Skeletal muscle tissue (tissue), 5 donors: ENCODE results near the gene LRRTM4. TPM values are rescaled to one million over a fixed set of nuclear protein-coding genes. Genes with fewer than 3 reads are reported as not detected.
"Not testable (repeated sequence)": the region's sequence is repeated elsewhere in the genome, so short reads cannot be mapped to it uniquely, and the experiment has no call there.

ENCODE experiments used
- H3K27ac ChIP-seq: one replicate; pipeline ENCODE4 v1.7.0; 2013; ENCODE audit warnings: mild to moderate bottlenecking, low read depth, low read length, inconsistent platforms
- H3K27me3 ChIP-seq, 3 donors: one replicate each; pipeline ENCODE4 v1.7.0; 2013; ENCODE audit warnings: low read length in 3 of 3; ENCODE audit not compliant: control insufficient read depth in 3 of 3, insufficient read depth in 3 of 3
- H3K36me3 ChIP-seq, 3 donors: one replicate each; pipeline ENCODE4 v1.7.0; 2013; ENCODE audit warnings: low read length in 3 of 3; ENCODE audit not compliant: control insufficient read depth in 3 of 3, insufficient read depth in 3 of 3
- H3K4me1 ChIP-seq, 3 donors: one replicate each; pipeline ENCODE4 v1.7.0; 2013; ENCODE audit warnings: low read length in 3 of 3, mild to moderate bottlenecking in 3 of 3; ENCODE audit not compliant: control insufficient read depth in 3 of 3, insufficient read depth in 3 of 3
- H3K4me3 ChIP-seq, 3 donors: one replicate each; pipeline ENCODE4 v1.7.0; 2013; ENCODE audit warnings: low read length in 3 of 3
- H3K9ac ChIP-seq, 3 donors: one replicate each; pipeline ENCODE4 v1.7.0; 2013; ENCODE audit warnings: low read length in 3 of 3, mild to moderate bottlenecking in 3 of 3, moderate library complexity in 2 of 3, low read depth in 1 of 3
- H3K9me3 ChIP-seq, 3 donors: one replicate each; pipeline ENCODE4 v1.7.0; 2013; ENCODE audit warnings: low read length in 3 of 3; ENCODE audit not compliant: control insufficient read depth in 3 of 3
- small RNA-seq: library from RNA; depleted of rRNA; stranded (forward); fragments of <200 nt; gene quantifications from one replicate; pipeline ENCODE3, GENCODE V24; 2014
- total RNA-seq: library from RNA; depleted of rRNA; stranded (reverse); fragments of >200 nt; gene quantifications from one replicate; pipeline ENCODE4 v1.2.3, GENCODE V29; 2014
- donor health status: Osteomylitis.

LRRTM4 gene
- total RNA-seq, 1 donor from 2014 or later = 1.6 TPM

DNA sequence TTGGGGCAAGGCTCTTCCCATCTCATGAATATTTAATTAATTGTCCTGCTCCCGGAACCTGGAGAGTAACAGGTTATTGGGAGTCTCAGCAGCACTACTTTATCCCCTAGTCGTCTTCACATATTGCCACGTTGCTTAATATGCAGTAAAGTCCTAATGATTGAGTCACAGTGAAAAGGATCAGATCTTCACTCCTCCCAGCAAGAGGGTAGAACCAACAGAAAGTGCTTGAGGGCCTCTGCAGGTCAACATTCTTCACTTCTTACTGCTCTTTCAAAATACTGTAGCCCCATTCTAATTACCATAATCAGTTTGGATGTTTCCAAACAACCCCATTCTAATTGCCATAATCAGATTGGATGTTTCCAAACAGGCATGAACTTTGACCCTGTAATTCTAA is 801.0 kb downstream of the LRRTM4 start:
- Histone ChIP-seq H3K9me3 (no peaks in the 10 kb centered on the region), H3K4me3 (no peak overlapping the region), H3K4me1 (no peaks in the 10 kb centered on the region), H3K36me3 (no peaks in the 10 kb centered on the region), H3K27me3 (no peaks in the 10 kb centered on the region), H3K27ac (no peak overlapping the region), H3K9ac (no peak overlapping the region)

DNA sequence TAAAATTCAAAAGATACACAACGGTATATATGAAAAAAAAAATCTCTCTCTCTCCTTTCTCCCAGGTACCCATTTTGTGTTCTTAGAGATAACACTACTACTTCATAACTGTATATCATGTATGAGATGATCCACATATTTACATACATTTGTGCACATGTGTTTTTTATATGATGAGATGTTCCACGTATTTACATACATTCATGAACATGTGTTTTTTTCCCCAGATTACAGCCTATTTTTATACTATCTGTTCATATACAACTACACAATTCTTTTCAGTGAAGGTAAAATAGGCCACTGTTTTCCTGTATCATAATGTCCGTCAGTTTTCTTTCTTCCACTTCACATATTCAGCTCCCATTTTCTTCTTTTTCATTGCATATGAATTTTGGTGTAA is 808.9 kb downstream of the LRRTM4 start:
- Histone ChIP-seq H3K9ac (no peak overlapping the region), H3K36me3 (no peaks in the 10 kb centered on the region), H3K27me3 (no peaks in the 10 kb centered on the region), H3K4me1 (no peaks in the 10 kb centered on the region), H3K4me3 (no peak overlapping the region), H3K27ac (no peak overlapping the region), H3K9me3 (no peaks in the 10 kb centered on the region)

DNA sequence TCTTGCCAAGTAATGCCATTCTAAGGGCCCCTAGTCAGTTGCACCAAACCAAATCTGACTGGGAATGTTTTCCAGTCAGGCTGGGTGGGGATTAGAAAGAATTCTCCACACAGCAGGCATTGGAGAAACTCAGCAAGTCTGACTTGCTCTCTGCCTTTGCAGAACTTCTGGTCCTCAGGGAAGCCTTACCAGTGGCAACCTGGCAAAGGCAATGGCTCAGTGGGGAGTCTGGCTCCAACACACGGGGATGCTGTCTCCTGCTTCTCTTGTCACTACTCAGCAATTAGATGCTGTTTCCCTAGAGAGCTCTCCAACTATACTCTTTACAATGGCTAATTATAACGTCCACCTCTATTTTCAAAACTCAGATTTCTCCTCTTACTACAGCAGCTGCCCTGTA is 810.7 kb downstream of the LRRTM4 start:
- H3K4me3 ChIP-seq = no peak overlapping the region
- no peaks in the 10 kb centered on the region for H3K9me3 ChIP-seq
- no peaks in the 10 kb centered on the region for H3K36me3 ChIP-seq
- no peaks in the 10 kb centered on the region for H3K27me3 ChIP-seq
- no peak overlapping the region for H3K27ac ChIP-seq
- no peaks in the 10 kb centered on the region for H3K4me1 ChIP-seq
- H3K9ac ChIP-seq = no peak overlapping the region

DNA sequence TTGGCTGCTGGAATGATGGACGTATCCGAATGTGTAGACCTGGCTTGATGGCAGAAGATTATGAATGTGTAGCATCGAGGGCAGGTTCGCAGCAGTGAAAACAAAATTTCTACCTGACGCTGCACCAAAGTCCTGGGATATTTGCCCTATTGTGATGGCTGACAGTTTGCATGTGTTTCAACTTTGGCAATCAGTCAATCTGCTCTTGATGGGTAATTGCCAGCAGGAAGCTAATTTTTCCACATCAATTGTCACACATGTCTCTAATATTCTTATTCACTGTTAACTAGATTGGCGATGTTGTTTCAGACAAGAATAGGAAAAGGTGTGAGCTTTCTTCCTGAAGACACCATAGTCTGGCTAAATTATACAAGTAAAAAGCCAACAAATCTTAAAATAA is 821.3 kb downstream of the LRRTM4 start:
- Histone ChIP-seq H3K9ac (no peak overlapping the region), H3K36me3 (no peaks in the 10 kb centered on the region), H3K4me3 (no peak overlapping the region), H3K27me3 (no peaks in the 10 kb centered on the region), H3K27ac (no peak overlapping the region), H3K9me3 (no peaks in the 10 kb centered on the region), H3K4me1 (no peaks in the 10 kb centered on the region)

DNA sequence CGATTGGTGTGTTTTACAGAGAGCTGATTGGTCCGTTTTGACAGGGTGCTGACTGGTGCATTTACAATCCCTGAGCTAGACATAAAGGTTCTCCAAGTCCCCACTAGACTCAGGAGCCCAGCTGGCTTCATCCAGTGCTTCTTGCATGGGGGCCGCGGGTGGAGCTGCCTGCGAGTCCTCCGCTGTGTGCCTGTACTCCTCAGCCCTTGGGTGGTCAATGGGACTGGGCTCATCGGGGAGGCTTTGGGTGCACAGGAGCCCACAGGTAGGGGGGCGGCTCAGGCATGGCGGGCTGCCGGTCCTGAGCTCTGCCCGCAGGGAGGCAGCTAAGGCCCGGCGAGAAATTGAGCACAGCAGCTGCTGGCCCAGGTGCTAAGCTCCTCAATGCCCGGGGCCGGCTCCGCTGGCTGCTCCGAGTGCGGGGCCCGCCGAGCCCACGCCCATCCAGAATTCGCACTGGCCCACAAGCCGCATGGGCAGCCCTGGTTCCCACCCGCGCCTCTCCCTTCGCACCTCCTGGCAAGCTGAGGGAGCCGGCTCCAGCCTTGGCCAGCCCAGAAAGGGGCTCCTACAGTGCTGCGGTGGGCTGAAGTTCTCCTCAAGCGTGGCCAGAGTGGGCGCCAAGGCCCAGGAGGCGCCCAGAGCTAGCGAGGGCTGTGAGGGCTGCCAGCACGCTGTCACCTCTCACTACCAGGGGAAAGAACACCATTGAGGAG is 824.0 kb downstream of the LRRTM4 start:
- H3K9me3 ChIP-seq, H3K4me3 ChIP-seq, H3K27me3 ChIP-seq, H3K27ac ChIP-seq, H3K4me1 ChIP-seq, H3K36me3 ChIP-seq, H3K9ac ChIP-seq: not testable (repeated sequence)

Small RNA genes within 50 kb of the gene (small RNA-seq; reads per million reads assigned to genes)
- gene RNA5SP98 = not detected
